GM21390 (cell line): ENCODE results near the gene CATSPERZ.
"Not testable (repeated sequence)": the region's sequence is repeated elsewhere in the genome, so short reads cannot be mapped to it uniquely, and the experiment has no call there.

Source experiments
- ATAC-seq: cut with Tn5 transposase; IDR thresholded peaks from one replicate; pipeline ENCODE4 v1.9.1; 2021; ENCODE audit not compliant: unreplicated experiment

The CATSPERZ gene

DNA sequence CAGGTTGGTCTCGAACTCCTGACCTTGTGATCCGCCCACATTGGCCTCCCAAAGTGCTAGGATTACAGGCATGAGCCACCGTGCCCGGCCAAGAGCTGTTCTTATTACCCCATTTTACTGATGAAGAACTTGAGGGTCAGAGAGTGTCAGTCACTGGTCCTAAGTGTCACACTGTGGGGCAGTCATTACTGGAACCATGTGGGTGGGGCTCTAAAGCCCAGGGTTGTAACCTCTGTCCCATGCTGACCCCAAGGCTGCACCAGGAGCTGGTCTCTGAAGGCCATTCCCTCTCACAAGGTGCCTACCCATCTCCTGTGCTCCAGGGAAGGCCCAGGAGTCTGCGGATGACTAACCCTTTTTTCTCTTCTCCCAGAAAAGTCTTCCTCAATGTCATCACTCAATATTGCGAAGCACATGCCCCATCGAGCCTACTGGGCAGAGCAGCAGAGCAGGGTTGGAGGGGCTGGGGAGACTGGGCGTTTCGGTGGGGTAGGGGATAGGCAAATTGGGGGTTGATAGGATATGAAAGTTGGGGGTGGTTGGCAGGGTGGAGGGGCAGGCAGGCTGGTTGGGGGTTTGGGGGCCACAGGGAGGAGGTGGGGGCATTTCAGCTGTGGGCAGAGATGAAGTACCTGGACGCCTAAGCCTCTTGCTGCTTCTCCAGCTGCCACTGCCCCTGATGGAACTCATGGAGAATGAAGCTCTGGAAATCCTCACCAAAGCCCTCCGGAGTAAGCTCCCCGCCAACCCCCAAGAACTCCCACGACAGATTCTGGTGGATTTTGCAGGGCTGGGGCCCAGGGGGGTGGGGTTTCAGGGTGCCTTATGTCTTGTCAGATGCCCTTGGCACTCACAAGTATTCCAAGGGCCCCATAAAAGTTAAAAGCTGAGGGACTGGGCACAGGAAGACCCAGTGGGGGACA is 3.2 kb downstream of the CATSPERZ start:
- ATAC-seq, result no peak

DNA sequence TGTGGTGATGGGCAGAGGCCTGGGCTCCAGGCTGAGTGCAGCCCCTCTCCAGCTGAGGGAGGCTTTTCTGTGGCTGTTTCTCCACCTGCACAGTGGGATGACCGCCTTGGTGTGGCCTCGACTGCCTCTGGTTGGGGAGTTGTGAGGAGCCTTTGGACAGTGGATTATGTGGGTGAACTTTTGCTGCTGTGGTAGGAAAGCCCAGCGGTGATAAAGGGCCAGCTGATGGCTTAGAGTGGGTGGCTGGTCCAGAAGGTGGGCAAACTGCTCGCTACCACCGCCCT is 3.8 kb downstream of the CATSPERZ start:
- ATAC-seq, result no peak

DNA sequence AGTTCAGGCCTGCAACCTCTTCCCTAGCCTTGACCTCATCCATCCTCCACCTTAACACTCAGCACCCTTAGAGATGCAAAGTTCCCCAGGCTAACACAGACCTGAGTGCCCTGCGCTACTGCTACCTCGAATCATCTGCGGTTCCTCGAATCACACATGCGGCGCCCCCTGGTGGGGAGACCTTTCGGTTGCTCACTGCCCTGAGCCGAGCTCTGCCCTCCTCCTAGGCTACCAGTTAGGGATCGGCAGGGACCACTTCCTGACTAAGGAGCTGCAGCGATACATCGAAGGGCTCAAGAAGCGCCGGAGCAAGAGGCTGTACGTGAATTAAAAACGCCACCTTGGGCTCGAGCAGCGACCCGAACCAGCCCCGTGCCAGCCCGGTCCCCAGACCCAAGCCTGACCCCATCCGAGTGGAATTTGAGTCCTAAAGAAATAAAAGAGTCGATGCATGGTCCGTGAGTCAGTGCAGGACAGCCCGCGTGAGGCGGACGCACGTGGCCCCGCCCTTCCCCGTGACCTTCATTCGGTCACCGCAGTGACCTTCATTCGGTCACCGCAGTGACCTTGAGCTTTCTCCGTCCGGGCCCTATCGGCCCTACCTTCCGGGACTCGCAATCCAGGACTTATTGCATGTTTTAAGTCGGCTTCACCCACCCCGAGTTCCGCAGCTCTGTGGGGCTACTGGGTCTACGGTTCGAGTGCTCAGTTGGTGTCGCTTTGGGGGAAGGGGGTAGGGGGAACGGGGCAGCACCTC is 4.3 kb downstream of the CATSPERZ start:
- ATAC-seq, result peak; percentile 26

DNA sequence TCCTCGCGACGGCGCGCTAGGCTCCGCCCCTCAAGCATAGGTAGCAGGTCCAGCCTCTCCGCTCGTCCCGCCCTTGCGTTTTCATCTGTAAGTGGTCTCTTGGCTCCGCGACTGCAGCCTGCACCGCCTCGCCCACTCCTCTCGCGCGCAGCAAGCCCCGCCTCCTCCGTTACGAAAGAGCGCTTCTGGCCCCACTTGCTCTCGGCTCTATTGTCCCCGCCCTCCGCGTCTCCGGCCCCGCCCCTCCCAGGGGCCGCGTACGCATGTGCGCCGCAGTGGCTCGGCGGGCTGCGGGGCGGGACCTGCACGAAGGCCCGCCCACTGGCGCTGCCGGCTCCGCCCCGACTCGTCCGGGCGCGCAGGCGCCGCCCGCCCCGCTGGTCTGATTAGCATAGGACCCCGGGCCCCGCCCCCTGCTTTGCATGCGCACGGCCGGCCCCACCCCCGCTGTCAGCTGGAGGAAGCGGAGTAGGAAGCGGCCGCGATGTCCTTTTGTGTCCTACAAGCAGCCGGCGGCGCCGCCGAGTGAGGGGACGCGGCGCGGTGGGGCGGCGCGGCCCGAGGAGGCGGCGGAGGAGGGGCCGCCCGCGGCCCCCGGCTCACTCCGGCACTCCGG is 5.0 kb downstream of the CATSPERZ start, which contains the start of gene ESRRA:
ESRRA (plus strand) TSS at position 450 of the 616 bp plus-strand sequence. CDS start 1,656 bp downstream, outside the sequence.
- ATAC-seq, result peak; percentile 69

DNA sequence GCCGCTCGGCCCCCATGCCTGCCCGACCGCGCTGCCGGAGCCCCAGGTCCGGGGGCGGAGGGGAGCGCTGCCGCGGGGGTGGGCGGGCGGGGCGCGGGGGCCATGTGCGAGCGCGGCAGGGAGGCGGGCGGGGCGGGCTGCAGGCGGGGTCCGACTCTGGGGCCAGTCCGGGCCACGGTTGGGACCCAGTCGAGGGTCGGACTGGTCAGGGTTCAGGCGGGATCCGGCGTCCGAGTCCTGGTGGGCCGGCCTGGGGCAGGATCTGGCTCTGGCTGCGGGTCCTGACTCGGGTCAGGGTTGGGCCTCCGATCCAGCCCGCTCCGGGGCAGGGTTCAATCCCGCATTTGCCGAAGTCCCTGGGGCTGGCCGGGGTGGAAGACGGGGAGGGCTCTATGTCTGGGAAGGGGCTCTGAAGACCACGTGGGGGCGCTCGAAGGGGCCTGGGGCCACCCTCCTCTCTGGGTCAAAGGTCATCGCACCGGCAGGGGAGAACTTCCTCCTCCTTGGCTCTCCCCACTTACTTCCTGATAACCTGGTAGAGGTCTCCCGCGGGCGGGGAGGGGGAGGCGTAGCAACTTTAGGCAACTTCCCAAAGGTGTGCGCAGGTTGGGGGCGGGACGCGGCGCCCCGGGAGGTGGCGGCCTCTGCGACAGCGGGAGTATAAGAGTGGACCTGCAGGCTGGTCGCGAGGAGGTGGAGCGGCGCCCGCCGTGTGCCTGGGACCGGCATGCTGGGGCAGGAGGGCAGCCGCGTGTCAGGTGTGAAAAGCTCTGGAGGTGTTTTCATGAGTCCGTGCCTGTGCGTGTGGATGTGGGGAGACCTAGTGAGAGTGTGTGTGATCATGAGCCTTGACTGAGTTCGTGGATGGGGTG is 5.8 kb downstream of the CATSPERZ start:
- peak; percentile 32 for ATAC-seq

DNA sequence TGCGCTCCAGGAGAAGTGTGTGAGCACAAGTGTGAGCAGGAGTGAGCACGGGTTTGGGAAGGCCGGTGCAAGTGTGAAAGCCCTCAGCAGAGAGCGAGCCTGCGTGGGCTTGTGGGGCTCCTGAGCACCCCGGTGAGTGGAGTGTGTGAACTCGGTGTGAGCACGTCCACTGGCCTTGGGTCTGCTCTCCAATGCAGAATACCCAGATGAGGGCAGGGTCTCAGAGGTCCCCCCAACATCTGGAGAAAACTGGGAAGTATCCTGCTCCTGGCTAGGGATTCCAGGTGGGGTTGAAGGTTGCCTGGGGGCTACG is 6.4 kb downstream of the CATSPERZ start:
- ATAC-seq, result no peak

DNA sequence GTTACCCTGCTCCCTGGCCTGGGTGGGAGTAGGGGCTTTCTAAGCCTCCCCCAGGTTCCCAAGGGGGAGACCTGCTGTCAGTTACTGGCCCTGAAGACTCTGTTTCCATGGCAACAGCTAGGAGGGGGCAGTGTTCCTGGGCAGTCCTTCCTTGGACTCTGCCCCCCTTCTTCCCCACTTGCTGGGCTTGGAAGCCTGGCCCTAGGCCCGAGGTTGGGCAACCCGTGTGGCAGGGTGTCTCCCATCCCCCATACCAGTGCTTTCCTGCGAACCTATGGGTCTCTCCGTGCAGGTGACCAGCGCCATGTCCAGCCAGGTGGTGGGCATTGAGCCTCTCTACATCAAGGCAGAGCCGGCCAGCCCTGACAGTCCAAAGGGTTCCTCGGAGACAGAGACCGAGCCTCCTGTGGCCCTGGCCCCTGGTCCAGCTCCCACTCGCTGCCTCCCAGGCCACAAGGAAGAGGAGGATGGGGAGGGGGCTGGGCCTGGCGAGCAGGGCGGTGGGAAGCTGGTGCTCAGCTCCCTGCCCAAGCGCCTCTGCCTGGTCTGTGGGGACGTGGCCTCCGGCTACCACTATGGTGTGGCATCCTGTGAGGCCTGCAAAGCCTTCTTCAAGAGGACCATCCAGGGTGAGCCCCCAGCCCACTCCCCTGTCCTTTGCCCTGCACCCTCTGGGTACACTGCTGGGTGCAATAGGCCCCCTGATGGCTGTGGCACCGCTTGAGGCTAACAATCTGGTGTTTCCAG is 6.9 kb downstream of the CATSPERZ start:
- no peak for ATAC-seq

DNA sequence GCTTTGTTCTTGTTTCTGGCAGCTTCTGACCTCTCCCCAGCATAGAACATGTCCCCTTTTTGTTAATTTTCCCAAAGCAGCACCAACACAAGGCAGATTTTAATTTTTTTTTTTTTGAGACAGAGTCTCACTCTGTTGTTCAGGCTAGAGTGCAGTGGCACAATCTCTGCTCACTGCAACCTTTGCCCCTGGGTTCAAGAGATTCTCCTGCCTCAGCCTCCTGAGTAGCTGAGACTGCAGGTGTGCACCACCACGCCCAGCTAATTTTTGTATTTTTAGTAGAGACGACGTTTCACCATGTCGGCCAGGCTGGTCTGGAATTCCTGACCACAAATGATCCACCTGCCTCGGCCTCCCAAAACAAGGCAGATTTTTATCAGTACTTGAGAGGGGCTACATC is 7.6 kb downstream of the CATSPERZ start:
- not testable (repeated sequence) for ATAC-seq

DNA sequence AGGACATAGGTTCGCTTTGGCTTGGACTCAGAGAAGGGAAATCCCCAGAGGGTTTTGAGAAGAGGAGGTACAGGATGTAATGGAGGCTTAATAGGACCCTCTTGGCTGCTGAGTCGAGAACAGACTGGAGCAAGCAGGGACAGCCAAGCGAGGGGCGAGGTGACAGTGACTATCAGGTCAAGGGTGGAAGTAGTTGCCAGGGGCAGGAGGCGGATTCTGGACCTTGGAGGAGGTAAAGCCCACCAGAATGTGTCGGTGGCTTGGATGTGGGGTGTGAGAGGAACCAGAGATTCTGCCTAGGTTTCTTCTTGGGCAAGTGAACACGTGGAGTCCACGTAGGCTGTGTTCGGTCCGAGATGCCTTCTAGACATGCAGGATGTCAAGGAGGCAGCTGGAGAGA is 12.8 kb downstream of the CATSPERZ start:
- no peak for ATAC-seq

DNA sequence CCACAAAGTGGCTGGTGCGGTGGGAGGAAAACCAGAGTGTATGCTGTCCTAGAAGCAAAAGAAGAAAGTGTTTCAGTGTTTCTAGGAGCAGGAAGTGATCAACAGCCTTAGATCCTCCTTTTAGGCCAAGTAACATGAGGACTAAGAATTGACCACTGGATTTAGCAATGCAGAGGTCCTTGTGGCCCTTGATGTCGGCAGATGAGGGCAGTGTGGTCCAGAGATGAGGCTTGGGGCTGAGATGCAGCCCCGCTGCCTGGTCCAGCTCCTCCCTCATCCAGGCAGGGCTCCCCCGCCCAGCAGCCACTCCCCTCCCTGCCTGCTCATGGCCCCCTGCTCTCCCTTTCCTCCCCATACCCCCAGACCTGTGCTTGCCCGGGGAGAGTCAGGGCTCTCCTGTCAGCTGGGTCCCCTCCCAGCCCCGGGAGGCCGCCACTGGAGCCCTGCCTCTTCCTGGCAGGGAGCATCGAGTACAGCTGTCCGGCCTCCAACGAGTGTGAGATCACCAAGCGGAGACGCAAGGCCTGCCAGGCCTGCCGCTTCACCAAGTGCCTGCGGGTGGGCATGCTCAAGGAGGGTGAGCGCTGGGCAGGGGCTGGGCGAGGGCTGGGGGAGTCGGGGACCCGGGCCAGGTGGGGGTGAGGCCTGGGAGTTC is 13.5 kb downstream of the CATSPERZ start:
- no peak for ATAC-seq

DNA sequence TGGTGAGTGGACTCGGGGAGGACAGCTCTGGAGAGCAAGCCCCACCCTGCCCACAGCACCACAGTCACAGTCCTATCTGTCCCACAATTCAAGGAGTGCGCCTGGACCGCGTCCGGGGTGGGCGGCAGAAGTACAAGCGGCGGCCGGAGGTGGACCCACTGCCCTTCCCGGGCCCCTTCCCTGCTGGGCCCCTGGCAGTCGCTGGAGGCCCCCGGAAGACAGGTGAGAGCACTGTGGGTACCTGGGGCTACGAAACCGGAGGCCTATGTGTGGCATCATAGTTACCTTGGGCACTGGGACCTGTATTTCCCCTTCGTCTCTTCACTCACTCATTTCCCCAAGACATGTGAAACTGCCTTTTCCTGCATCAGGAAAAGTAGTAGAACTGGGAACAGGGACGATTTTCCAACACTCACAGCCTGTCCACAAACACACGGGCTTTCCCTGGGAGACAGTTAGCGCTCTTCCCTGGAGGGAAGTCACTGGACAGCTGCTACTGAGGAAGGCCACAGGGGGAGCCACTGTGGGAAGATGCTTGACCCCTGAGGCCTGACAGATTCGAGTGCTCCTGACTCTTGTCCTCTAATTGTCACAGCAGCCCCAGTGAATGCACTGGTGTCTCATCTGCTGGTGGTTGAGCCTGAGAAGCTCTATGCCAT is 14.1 kb downstream of the CATSPERZ start:
- ATAC-seq, result no peak

DNA sequence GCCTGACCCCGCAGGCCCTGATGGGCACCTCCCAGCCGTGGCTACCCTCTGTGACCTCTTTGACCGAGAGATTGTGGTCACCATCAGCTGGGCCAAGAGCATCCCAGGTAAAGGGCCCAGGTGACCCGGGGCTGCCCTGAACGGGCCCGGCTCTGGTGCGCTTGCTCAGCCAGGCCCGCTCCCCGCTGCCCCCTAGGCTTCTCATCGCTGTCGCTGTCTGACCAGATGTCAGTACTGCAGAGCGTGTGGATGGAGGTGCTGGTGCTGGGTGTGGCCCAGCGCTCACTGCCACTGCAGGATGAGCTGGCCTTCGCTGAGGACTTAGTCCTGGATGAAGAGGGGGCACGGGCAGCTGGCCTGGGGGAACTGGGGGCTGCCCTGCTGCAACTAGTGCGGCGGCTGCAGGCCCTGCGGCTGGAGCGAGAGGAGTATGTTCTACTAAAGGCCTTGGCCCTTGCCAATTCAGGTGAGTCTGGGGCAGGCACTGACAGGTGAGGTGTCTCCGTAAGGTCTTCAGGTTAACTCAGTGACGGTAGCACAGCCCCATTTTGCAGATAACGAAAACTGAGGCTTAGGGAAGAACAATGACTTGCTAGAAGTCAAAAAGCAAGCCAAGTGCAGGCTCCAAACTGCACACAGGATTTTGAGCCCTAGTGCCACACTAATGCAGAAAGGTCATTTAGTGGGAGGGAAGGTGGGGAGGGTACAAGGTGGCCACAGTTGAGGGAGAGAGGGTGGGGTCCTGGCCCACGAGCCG is 14.8 kb downstream of the CATSPERZ start:
- no peak for ATAC-seq

DNA sequence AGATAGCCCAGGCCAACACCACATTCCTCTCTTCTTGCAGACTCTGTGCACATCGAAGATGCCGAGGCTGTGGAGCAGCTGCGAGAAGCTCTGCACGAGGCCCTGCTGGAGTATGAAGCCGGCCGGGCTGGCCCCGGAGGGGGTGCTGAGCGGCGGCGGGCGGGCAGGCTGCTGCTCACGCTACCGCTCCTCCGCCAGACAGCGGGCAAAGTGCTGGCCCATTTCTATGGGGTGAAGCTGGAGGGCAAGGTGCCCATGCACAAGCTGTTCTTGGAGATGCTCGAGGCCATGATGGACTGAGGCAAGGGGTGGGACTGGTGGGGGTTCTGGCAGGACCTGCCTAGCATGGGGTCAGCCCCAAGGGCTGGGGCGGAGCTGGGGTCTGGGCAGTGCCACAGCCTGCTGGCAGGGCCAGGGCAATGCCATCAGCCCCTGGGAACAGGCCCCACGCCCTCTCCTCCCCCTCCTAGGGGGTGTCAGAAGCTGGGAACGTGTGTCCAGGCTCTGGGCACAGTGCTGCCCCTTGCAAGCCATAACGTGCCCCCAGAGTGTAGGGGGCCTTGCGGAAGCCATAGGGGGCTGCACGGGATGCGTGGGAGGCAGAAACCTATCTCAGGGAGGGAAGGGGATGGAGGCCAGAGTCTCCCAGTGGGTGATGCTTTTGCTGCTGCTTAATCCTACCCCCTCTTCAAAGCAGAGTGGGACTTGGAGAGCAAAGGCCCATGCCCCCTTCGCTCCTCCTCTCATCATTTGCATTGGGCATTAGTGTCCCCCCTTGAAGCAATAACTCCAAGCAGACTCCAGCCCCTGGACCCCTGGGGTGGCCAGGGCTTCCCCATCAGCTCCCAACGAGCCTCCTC is 15.7 kb downstream of the CATSPERZ start:
- not testable (repeated sequence) for ATAC-seq

DNA sequence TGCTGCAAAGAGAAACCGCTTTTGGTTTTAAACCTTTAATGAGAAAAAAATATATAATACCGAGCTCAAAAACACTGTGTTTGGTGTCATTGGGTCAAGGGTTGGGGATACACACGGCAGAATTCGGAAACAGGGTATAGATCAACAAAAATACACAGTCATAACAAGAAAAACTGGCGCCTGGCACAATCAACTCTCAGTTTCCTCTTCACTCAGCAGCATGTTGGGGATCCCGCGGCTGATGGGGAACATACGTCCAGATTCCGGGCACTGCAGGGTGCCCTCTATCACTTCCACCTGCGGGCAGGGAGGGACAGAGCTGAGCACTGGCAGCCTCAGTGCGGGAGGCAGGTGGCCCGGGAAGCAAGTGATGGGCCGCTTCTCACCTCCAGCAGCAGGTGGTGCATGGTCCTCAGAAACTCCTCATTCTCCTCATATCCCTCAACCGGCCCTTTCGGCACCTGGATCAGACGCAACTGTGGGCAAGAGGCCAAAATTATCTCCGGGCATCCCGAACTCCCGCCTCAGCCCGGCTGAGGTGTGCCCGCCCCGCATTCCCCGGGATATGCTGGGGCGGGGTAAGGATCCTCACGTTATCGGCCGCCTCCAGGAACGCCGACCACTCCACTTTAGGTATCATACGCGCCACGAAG is 16.6 kb downstream of the CATSPERZ start:
- ATAC-seq, result peak; percentile 6

DNA sequence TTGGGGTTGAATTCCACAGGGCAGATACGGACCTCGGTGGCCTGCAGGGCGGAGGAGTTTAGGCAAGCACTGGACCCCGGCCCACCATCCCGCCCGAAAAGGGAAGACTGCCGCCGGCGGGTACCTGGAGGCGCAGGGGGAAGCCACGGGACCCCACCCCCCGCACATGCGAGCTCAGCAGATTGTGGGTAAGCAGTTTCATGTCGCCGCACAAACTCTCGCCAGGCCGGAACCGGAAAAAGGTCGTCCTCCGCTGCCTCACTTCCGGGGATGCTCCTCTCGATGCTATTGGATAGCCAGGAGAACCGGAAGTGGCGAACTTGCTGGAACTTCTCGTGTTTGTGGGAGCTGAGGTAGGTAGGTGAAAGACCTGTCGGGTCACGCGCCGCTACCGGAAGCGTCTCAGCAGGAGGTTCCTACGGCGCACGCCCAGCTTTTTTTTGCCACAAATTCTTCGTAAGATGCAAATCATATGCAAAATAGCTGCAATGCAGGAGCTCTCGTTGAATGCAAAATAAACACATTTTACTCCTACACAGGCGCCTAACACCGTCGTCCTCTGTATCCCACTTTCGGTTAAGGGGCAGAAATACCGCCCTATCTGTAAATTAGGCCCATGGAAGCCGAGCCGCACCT is 17.3 kb downstream of the CATSPERZ start, which contains the start of gene TRMT112:
TRMT112 (minus strand) TSS at position 235 of the 636 bp plus-strand sequence; CDS start at position 202, 33 bp downstream.
- peak; percentile 53 for ATAC-seq

DNA sequence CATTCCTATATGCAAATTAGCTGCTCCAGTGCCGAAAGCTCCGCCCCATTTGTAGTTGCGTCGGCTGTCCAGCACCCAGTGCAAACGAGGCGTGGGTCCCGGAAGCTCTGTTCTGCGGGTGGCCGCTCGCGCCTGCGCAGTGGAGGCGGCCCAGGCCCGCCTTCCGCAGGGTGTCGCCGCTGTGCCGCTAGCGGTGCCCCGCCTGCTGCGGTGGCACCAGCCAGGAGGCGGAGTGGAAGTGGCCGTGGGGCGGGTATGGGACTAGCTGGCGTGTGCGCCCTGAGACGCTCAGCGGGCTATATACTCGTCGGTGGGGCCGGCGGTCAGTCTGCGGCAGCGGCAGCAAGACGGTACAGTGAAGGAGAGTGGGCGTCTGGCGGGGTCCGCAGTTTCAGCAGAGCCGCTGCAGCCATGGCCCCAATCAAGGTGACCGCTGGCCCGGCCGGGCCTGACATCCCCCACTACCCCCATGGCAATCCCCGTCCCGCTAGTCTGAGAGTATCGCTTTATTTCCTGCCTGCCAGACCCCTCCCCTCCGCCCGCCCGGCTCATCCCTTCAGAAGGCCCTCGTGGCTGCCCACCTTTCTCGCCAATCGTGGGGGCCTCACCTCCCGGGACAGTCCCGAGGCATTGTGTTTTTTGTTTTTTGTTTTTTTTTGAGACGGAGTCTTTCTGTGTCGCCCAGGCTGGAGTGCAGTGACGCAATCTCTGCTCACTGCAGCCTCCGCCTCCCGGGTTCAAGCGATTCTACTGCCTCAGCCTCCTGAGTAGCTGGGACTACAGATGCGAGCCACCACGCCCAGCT is 18.0 kb downstream of the CATSPERZ start, which contains the start of gene PRDX5:
PRDX5 (plus strand) TSS at position 161 of the 805 bp plus-strand sequence; CDS start at position 256, 95 bp downstream.
- peak; percentile 65 for ATAC-seq
